HG03354 (cell line): ENCODE measurements around the gene LRSAM1.

Experiments
- ATAC-seq: cut with Tn5 transposase; IDR thresholded peaks from one replicate; pipeline ENCODE4 v1.9.1; 2021; ENCODE audit warnings: mild to moderate bottlenecking; ENCODE audit not compliant: unreplicated experiment, poor library complexity, severe bottlenecking

Gene LRSAM1

DNA sequence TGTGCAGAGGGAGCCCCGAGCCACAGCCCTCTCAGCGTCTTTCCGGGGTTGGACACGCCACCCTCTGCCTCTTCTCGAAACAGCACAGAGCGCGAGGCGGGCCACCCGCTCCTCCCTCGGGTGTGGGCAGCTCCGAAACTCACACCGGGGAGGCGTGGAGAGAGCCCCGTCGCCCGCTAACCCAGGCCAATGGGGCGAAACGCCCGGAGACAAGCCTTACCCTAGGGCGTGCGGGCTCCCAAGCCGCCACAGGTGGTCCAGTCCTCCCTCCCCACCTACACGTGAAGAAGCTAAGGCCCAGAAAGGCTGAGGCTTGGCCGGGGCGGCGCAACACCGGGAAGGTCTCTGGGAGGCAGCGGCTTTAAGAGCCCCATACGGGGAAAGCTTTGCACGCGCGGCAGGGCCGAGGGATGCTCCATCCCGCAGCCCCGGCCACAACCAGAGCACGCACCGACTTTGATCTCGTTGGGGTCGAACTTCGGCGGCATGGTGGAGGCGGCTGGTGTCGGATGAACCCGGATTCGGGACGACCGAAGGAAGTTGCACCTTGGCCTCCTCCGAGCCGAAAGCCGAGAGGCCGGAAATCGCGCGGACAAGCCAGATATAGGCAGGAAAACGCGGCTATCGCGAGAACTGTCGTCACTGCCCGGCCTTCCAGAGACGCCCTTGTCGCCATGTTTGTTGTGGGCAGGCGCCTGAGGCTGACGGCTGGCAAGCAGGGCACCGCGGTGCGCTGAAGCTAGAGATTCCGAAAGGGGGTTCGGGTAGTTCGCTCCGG lies at the start of gene LRSAM1, which contains the start of gene RPL12:
Gene LRSAM1, plus strand, starts transcription at position 681 of the 778 bp plus-strand sequence. CDS start 3,018 bp downstream, outside the sequence.
Gene RPL12, minus strand, starts transcription at position 577 of the 778 bp plus-strand sequence. Its CDS starts 89 bp downstream, at position 488.
- ATAC-seq: peak; percentile 69

DNA sequence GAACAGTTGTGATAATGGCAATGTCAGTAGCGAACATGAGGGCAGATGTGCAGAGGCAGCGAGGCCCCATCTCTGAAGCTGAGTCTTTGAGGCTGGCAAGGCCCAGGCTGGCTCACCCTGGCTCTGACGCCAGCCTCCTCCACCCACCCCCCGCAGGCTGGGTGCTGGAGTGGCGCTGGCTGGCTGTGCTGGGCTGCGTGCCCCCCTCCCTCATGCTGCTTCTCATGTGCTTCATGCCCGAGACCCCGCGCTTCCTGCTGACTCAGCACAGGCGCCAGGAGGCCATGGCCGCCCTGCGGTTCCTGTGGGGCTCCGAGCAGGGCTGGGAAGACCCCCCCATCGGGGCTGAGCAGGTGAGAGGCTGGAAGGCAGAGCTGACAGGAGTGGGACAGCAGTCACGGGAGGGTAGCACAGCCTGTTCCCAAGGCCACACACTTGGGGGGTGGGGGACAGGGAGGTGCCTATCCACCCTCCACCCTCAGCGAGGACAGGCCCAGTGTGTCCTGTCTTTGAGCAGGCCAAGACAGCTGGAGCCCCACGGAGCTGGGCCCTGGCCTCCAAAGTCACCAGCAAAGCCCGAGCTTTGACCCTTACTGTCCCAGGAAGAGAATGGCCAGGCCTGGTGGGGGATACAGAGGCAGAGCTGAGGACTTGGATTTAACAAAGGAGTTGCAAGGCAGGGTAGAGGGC lies 48.8 kb upstream of the LRSAM1 start:
- no peak for ATAC-seq

GRCh38 chr9:127403507-127404192 lies 47.7 kb upstream of the LRSAM1 start:
- ATAC-seq: no peak

GRCh38 chr9:127404631-127405030 lies 46.7 kb upstream of the LRSAM1 start:
- no peak for ATAC-seq

GRCh38 chr9:127405344-127406125 lies 45.8 kb upstream of the LRSAM1 start:
- no peak for ATAC-seq

GRCh38 chr9:127406799-127407491 lies 44.4 kb upstream of the LRSAM1 start:
- no peak for ATAC-seq

DNA sequence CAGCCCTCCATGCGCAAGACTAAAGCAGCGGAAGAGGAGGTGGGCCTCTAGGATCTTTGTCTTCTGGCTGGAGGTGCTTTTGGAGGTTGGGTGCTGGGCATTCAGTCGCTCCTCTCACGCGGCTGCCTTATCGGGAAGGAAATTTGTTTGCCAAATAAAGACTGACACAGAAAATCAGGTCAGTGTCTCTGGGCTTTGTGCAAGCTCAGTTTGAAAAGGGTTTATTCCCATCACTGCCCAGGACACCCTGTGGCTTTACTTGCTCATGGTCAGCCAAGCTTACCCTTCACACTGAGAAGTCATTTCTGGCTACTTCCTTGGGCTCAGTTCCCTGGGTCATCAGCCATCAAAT lies 43.8 kb upstream of the LRSAM1 start:
- no peak for ATAC-seq

GRCh38 chr9:127411122-127411521 lies 40.2 kb upstream of the LRSAM1 start:
- ATAC-seq: no peak

DNA sequence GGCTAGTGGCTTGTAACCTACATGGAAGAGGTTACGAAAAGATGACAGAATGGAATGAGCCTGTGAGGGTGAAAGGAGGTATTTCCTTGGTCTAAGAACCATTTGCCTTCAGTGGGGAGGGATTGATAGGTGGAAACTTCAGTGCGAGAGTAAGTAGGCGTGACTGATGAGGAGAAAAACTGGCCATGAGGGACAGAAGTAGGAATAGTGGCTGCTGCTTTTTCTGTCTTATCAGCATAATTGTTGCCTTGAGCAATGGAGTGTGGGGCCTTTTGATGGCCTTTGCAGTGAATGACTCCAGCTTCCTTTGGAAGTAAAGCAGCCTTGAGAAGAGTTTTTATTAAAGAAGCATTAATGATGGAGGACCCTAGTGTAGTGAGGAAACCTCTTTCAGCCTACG lies 36.2 kb upstream of the LRSAM1 start:
- ATAC-seq: no peak

- no peak for ATAC-seq
These were observed 35.7 kb upstream of the LRSAM1 start for GRCh38 chr9:127415657-127416056.

DNA sequence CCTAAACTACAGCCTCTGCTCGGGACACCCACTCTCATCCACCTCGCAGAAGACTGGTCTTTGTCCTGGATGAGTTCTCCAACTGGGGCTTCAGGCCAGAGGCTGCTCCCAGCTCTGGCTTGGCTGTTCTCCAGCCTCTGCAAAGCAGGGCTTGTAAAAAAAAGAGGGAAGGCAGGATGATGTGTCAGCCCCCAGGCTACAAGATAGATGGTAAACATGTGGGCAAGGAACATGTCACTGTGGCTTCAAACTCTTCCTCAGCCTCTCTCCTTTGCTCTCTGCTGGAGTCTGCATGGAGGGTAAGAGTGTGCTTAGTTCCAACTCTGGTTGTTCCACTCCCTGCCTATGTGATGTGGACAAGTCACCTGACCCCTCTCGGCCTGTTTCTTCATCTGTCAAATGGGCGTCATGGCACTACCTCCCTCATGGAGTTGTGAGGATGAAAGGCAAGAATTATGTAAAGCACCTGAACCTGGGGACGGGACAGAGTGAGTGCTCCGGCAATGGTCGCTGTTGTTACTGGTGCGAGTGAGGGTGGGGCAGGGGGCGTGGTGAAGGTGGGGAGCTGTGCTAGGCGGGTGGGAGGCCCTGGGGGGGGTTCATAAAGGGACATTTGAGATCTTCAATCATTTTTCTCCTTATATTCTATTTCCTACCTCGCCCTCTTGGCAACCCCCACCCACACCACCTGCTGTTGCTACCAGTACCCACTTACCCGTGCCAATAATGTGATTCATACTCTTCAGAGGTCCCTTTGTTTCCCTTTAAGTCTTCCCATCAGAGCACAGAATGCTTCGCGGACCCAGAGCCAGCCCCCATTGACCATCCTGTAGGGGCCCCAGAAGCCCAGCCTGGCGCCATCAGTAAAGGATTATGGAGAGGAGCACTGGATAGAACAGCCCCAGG lies 33.9 kb upstream of the LRSAM1 start:
- no peak for ATAC-seq

DNA sequence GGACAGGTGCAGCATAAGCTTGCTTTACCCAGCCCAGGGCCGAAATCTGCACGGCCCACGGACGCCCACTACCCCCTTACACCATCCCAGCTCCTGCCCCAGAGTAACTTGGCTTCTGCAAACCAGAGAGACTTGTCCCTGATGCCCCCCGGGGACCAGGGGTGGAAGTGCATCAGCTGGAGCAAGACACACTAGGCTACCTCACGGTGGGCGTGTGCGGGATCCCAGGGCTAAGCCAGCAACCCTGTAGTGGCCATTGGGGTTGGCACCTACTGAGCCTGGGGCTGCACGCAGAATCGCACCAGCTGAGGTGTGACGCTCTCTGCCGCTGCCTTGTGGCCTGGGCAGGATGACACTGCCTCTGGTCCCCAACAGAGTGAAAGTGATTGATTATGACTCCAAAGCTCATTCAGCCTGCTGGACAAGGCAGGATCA lies 33.3 kb upstream of the LRSAM1 start:
- no peak for ATAC-seq

DNA sequence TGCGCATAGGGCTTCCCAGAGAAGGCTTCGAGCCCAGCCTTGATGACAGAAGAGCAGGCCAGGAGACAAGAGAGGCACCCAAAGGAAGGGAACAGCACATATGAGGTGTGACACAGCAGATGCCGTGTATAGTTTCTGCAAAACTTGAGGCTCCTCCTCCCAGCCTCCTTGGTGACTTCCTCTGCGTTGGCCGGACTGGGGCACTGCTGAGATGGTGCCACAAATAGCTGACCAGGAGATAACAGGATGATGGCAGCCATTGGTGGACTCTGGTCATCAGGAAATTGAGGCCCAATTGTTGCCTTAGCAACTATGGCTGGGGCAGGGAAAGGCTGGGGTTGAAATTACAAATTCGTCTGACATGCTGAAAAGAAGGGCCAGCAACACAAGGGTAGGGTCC lies 32.0 kb upstream of the LRSAM1 start:
- ATAC-seq: no peak

GRCh38 chr9:127421057-127421456 lies 30.3 kb upstream of the LRSAM1 start:
- ATAC-seq: no peak

DNA sequence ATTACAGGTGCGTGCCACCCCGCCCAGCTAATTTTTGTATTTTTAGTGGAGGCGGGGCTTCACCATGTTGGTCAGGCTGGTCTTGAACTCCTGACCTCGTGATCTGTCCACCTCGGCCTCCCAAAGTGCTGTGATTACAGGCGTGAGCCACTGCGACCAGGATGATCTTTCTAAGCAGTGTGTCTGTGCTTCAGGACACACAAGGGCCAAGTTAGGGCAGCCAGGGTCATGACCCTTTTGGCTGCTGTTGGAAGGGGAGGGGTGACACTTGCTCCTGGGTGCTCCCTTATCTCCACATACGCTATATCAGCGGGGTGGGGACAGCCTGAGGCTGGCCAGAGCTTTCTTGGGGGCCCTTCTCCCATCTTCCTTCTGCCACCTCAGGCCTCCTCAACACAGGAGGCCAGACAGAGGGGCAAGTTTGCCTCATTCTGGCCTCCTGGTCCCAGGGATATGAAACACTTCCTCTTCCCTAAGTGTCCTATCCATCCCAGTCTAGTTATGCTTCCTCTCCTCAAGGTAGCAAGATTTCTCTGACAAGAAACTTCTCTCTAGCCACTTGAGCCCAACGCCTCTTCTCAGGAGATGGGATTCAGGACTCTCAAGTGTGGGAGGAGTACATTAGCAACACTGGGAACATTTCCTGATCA lies 29.1 kb upstream of the LRSAM1 start:
- ATAC-seq: no peak

- ATAC-seq: no peak
These were observed 28.5 kb upstream of the LRSAM1 start for GRCh38 chr9:127422787-127423186.

- ATAC-seq: peak; percentile 4
These were observed 27.8 kb upstream of the LRSAM1 start for GRCh38 chr9:127423476-127423933.
